AG10803 (cell line): ENCODE results near the gene CBL.
A peak's percentile ranks its signal among the peaks of the same experiment; 100 is the strongest.
"Not testable (repeated sequence)": the region's sequence is repeated elsewhere in the genome, so short reads cannot be mapped to it uniquely, and the experiment has no call there.

ENCODE experiments used
- DNase-seq: peaks from one replicate; pipeline ENCODE4 v3.0.0; 2010; ENCODE audit warnings: low read depth
- H3K4me3 ChIP-seq: 2 replicates; pipeline ENCODE4 v1.5.1; 2011; ENCODE audit warnings: mild to moderate bottlenecking, low read length, control low read depth
- CTCF ChIP-seq: conservative IDR thresholded peaks from 2 replicates; pipeline ENCODE4 v1.5.1; 2011; ENCODE audit warnings: mild to moderate bottlenecking, low read length, control low read depth, inconsistent platforms

The CBL gene

GRCh38 chr11:119218141-119218878, 12.2 kb downstream of the CBL start:
- no peak for TF ChIP-seq CTCF
- no peak overlapping the region for H3K4me3 ChIP-seq
- DNase-seq = peak; percentile 91

- H3K4me3 ChIP-seq = no peak overlapping the region
- no peak for TF ChIP-seq CTCF
- DNase-seq = peak; percentile 73
Observed at GRCh38 chr11:119222308-119222707, 16.2 kb downstream of the CBL start.

GRCh38 chr11:119222891-119223290, 16.8 kb downstream of the CBL start:
- TF ChIP-seq CTCF = no peak
- no peak for DNase-seq
- H3K4me3 ChIP-seq = no peak overlapping the region

GRCh38 chr11:119223856-119224255, 17.7 kb downstream of the CBL start:
- DNase-seq = peak; percentile 8
- H3K4me3 ChIP-seq = no peak overlapping the region
- TF ChIP-seq CTCF = no peak

GRCh38 chr11:119228535-119229287, 22.6 kb downstream of the CBL start:
- not testable (repeated sequence) for H3K4me3 ChIP-seq, DNase-seq

- no peak overlapping the region for H3K4me3 ChIP-seq
- no peak for DNase-seq
- no peak for TF ChIP-seq CTCF
Observed at GRCh38 chr11:119229288-119229672, 23.1 kb downstream of the CBL start.

GRCh38 chr11:119229741-119230140, 23.6 kb downstream of the CBL start:
- TF ChIP-seq CTCF = no peak
- no peak for DNase-seq

More at GRCh38 chr11:119229741-119230140, 23.6 kb downstream of the CBL start:
- no peak overlapping the region for H3K4me3 ChIP-seq
